Ascending aorta (tissue), 2 donors: Measurements from ENCODE around the gene SVOP. TPM values are rescaled to one million over a fixed set of nuclear protein-coding genes. Genes with fewer than 3 reads are reported as not detected.
"Not testable (repeated sequence)": the region's sequence is repeated elsewhere in the genome, so short reads cannot be mapped to it uniquely, and the experiment has no call there.

Experiments used
- DNase-seq, 2 donors: peaks; one replicate each; pipeline ENCODE4 v3.0.0-alpha.2; 2019; ENCODE audit warnings: low spot score in 2 of 2
- H3K27ac ChIP-seq, 2 donors: fragments of 200-600 bp; sonication (generic); one replicate each; pipeline ENCODE4 v1.5.1; 2016 to 2017; ENCODE audit warnings: mild to moderate bottlenecking in 1 of 2
- H3K27me3 ChIP-seq: fragments of 200-600 bp; sonication (generic); one replicate; pipeline ENCODE4 v1.5.1; 2017
- H3K36me3 ChIP-seq, 2 donors: fragments of 200-600 bp; sonication (generic); one replicate each; pipeline ENCODE4 v1.5.1; 2016
- H3K4me1 ChIP-seq, 2 donors: fragments of 200-600 bp; sonication (generic); one replicate each; pipeline ENCODE4 v1.5.1; 2016 to 2017; ENCODE audit warnings: mild to moderate bottlenecking in 1 of 2
- H3K4me3 ChIP-seq, 2 donors: fragments of 200-600 bp; sonication (generic); one replicate each; pipeline ENCODE4 v1.5.1; 2016 to 2017; ENCODE audit warnings: mild to moderate bottlenecking in 1 of 2
- H3K9me3 ChIP-seq, 2 donors: fragments of 200-600 bp; sonication (generic); one replicate each; pipeline ENCODE4 v1.5.1; 2016
- CTCF ChIP-seq, 3 experiments: fragments of 200-600 bp in 2 of 3; fragments of 450-650 bp in 1 of 3; sonication (generic) in 2 of 3; IDR thresholded peaks; one replicate each; pipeline ENCODE4 v1.5.1; 2016 to 2019; ENCODE audit warnings: antibody characterized with exemption in 3 of 3, mild to moderate bottlenecking in 1 of 3, moderate library complexity in 1 of 3
- intact Hi-C: fragments of 100-400 bp; cut with DNase I; formaldehyde crosslinking; loops from one replicate; pipeline ENCODE4 v1.15.1; 2023
- total RNA-seq: library from RNA; depleted of rRNA; stranded (reverse); fragments of >200 nt; gene quantifications from one replicate; pipeline ENCODE4 v1.1.0, GENCODE V29; 2016

The SVOP gene
- total RNA-seq, 1 donor from 2014 or later: not detected

GRCh38 chr12:109036975-109037374 lies 16.1 kb upstream of the SVOP start:
- TF ChIP-seq CTCF (IDR thresholded peaks at IDR 0.05): no peak
- Histone ChIP-seq H3K4me3 (no peak overlapping the region), H3K36me3 (no peaks in the 10 kb centered on the region), H3K27me3 (no peaks in the 10 kb centered on the region), H3K9me3 (peaks cover 0 to 8% of the 10 kb centered on the region in 2 donors), H3K4me1 (no peaks in the 10 kb centered on the region), H3K27ac (no peak overlapping the region)
- intact Hi-C loops: no loop called here
- DNase-seq: no peak

GRCh38 chr12:109033239-109034196 lies 12.7 kb upstream of the SVOP start:
- H3K4me3 ChIP-seq: no peak overlapping the region
- TF ChIP-seq CTCF (IDR thresholded peaks at IDR 0.05): no peak
- H3K27ac ChIP-seq: no peak overlapping the region
- H3K36me3 ChIP-seq: no peaks in the 10 kb centered on the region
- intact Hi-C loops: no loop called here
- no peaks in the 10 kb centered on the region for H3K4me1 ChIP-seq
- peaks cover 0 to 6% of the 10 kb centered on the region in 2 donors for H3K9me3 ChIP-seq
- H3K27me3 ChIP-seq: no peaks in the 10 kb centered on the region
- no peak for DNase-seq

- TF ChIP-seq CTCF (IDR thresholded peaks at IDR 0.05): no peak
- Histone ChIP-seq H3K27me3 (no peaks in the 10 kb centered on the region), H3K4me1 (no peaks in the 10 kb centered on the region), H3K9me3 (no peaks in the 10 kb centered on the region), H3K27ac (no peak overlapping the region), H3K4me3 (no peak overlapping the region), H3K36me3 (no peaks in the 10 kb centered on the region)
- intact Hi-C loops: no loop called here
- no peak for DNase-seq
Measured at GRCh38 chr12:109029411-109029810, 8.5 kb upstream of the SVOP start.

- H3K27ac ChIP-seq, H3K9me3 ChIP-seq, H3K36me3 ChIP-seq, H3K4me1 ChIP-seq, H3K27me3 ChIP-seq, H3K4me3 ChIP-seq, intact Hi-C loops, DNase-seq: not testable (repeated sequence)
Measured at GRCh38 chr12:109028624-109029023, 7.8 kb upstream of the SVOP start.

- Histone ChIP-seq H3K36me3 (no peaks in the 10 kb centered on the region), H3K4me1 (no peaks in the 10 kb centered on the region), H3K27ac (no peak overlapping the region), H3K9me3 (no peaks in the 10 kb centered on the region), H3K4me3 (no peak overlapping the region), H3K27me3 (no peaks in the 10 kb centered on the region)
- TF ChIP-seq CTCF (IDR thresholded peaks at IDR 0.05): no peak
- DNase-seq: no peak
- intact Hi-C loops: no loop called here
Measured at GRCh38 chr12:109027767-109028166, 6.9 kb upstream of the SVOP start.

GRCh38 chr12:109020146-109020795 lies 597 bp downstream of the SVOP start:
- no peak overlapping the region for H3K4me3 ChIP-seq
- no peak for TF ChIP-seq CTCF (IDR thresholded peaks at IDR 0.05)
- no peaks in the 10 kb centered on the region for H3K4me1 ChIP-seq
- H3K9me3 ChIP-seq: no peaks in the 10 kb centered on the region
- DNase-seq: no peak
- intact Hi-C loops: no loop called here
- no peak overlapping the region for H3K27ac ChIP-seq
- no peaks in the 10 kb centered on the region for H3K36me3 ChIP-seq
- H3K27me3 ChIP-seq: no peaks in the 10 kb centered on the region
